Activated CD8-positive, alpha-beta memory T cell treated with anti-CD3 and anti-CD28 coated beads for 36 hours (primary cell): ENCODE data around the gene RPS6KA2. TPM values are rescaled to one million over a fixed set of nuclear protein-coding genes. Genes with fewer than 3 reads are reported as not detected.
"Not testable (repeated sequence)": the region's sequence is repeated elsewhere in the genome, so short reads cannot be mapped to it uniquely, and the experiment has no call there.

Experiments
- CTCF ChIA-PET: fragments of 350-600 bp; sonication (Branson Sonifier 250); formaldehyde crosslinking; loops from one replicate; lab custom pipeline; 2021; ENCODE audit warnings: antibody characterized with exemption; lab: Charles Lee
- POLR2A ChIA-PET: fragments of 350-600 bp; sonication (Branson Sonifier 250); formaldehyde crosslinking; loops from one replicate; lab custom pipeline; 2021; ENCODE audit warnings: antibody characterized with exemption; lab: Charles Lee
- total RNA-seq, 2 experiments: library from RNA; stranded (reverse); gene quantifications; one replicate each; pipeline ENCODE4 v1.2.3, GENCODE V29; 2021

Gene RPS6KA2
- total RNA-seq, 2 experiments from 2014 or later, result 7.0 to 8.3 TPM

DNA sequence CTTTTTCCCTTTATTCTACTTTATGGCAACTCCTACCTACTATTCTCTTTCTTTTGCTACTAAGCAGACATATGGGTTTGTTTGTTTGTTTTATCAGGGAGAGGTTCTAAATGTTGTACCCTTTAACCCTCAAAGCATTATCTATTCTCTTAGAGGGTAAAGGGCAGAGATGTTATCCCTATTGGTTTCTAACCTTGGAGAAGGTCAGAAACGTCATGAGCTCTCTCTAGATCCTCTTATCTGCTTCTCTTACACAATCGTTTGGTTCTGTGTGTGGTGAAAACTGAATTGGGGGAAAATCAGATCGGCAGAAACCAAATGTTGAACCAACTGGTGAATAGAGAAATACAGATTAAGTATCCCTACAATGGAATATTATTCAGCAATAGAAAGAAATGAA is 237.9 kb downstream of the RPS6KA2 start:
- ChIA-PET CTCF (interaction anchor here (0.7 kb wide), 1 partner anchor 12 kb away, joined by 4 read pairs; no protein-coding TSS in a partner anchor), POLR2A (no interaction called here)

- ChIA-PET POLR2A (no interaction called here), CTCF (interaction anchor here (0.8 to 1.5 kb wide), 3 partner anchors 10 to 112 kb away, joined by 4 to 5 read pairs (median 5); no protein-coding TSS in a partner anchor)
Measured at GRCh38 chr6:166388290-166389004, 238.6 kb downstream of the RPS6KA2 start.

- POLR2A ChIA-PET, result no interaction called here
- CTCF ChIA-PET, result interaction anchor here (0.8 to 1.5 kb wide), 3 partner anchors 11 to 112 kb away, joined by 4 to 5 read pairs (median 5); no protein-coding TSS in a partner anchor
Measured at GRCh38 chr6:166387642-166388289, 239.3 kb downstream of the RPS6KA2 start.

- CTCF ChIA-PET, result interaction anchor here (1.2 to 1.5 kb wide), 2 partner anchors 12 to 111 kb away, joined by 5 read pairs; no protein-coding TSS in a partner anchor
- POLR2A ChIA-PET, result not testable (repeated sequence)
Measured at GRCh38 chr6:166387098-166387497, 240.0 kb downstream of the RPS6KA2 start.

GRCh38 chr6:166386111-166386510 is 240.9 kb downstream of the RPS6KA2 start:
- POLR2A ChIA-PET, result no interaction called here
- CTCF ChIA-PET, result interaction anchor here (0.6 to 1.5 kb wide), 3 partner anchors 73 to 890 kb away, joined by 3 to 4 read pairs (median 4); no protein-coding TSS in a partner anchor

DNA sequence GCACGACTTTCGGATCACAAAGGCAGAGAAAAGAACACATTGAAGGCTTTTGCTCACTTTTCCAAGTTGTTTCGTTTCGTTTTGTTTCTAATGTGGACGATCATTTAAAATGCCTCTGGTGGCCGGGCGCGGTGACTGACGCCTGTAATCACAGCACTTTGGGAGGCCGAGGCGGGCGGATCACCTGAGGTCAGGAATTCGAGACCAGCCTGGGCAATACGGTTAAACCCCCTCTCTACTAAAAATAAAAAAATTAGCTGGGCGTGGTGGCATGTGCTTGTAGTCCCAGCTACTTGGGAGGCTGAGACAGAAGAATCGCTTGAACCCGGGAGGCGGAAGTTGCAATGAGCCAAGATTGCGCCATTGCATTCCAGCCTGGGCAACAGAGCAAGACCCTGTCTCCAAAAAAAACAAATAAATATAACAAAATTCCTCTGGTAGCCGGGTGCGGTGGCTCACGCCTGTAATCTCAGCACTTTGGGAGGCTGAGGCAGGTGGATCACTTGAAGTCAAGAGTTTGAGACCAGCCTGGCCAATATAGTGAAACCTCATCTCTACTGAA is 243.2 kb downstream of the RPS6KA2 start:
- ChIA-PET POLR2A (interaction anchor here (0.6 kb wide), 1 partner anchor 9 kb away, joined by 4 read pairs; no protein-coding TSS in a partner anchor), CTCF (interaction anchor here (0.7 to 1.4 kb wide), 2 partner anchors 17 to 71 kb away, joined by 3 read pairs; no protein-coding TSS in a partner anchor)

DNA sequence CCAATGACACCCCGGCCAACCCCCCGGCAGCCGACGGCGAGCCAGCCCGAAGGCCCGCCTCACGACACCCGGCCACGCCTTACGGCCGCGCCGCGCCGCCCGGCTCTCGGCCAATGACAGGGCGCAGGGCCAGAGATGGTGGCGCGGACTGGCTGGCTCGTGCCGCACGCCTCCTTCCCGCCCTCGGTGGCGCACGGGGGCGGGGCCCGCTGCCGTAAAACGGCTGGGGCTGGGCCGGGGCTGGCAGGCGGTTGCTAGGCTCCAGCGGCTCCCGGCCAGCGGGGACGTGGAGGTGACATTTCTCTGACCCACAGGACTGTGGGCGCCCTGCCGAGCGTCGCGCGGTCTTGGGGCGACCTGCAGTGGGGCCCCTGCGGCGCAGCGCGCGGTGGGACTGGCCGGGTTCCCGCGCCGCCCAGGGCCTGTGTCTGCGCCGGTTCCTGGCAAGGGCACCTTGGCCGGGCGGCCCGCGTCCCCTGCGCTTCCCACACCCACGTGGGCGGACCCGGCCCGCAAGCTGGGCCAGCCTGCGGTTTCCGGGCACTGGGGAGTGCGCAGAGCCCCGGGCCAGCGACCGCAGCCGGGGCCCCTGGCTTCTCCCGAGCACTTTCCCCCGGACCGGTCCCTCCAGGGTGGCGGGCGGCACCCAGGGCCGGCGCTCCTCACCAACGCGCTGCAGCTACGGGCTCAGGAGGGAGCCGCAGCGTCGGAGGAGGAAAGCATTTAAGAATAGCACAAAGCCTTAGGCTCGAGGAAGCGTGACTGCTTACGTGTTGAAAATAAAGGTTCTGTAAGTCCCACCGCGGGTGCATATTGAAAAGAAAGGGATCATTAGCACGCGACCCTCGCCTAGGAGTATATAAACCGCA is 243.9 kb downstream of the RPS6KA2 start, which contains the start of gene MPC1:
Gene MPC1, minus strand, starts transcription at position 8 of the 869 bp plus-strand sequence. CDS start 64 bp downstream, outside the sequence.
- ChIA-PET CTCF (interaction anchor here (0.7 to 1.4 kb wide), 2 partner anchors 18 to 70 kb away, joined by 3 read pairs; no protein-coding TSS in a partner anchor), POLR2A (no interaction called here)

DNA sequence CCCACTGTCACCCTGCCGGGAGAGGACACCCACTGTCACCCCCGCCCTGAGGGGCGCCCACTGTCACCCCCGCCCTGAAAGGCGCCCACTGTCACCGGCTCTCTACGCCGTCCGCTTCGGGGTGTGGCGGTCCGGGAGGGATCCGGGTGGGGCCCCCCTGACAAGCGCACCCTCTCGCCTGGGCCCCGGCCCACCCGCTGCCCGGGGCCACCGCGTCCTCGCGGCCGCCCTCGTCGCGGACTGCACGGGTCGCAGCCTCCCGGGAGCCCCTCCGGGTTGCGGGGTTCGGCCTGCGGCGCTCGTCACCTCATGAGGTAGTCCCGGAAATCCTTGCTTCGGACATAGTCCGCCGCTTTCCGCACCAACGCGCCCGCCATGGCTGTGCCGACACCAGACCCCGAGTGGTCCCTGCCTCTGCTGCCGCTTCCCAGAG is 244.5 kb downstream of the RPS6KA2 start:
- CTCF ChIA-PET, result no interaction called here

DNA sequence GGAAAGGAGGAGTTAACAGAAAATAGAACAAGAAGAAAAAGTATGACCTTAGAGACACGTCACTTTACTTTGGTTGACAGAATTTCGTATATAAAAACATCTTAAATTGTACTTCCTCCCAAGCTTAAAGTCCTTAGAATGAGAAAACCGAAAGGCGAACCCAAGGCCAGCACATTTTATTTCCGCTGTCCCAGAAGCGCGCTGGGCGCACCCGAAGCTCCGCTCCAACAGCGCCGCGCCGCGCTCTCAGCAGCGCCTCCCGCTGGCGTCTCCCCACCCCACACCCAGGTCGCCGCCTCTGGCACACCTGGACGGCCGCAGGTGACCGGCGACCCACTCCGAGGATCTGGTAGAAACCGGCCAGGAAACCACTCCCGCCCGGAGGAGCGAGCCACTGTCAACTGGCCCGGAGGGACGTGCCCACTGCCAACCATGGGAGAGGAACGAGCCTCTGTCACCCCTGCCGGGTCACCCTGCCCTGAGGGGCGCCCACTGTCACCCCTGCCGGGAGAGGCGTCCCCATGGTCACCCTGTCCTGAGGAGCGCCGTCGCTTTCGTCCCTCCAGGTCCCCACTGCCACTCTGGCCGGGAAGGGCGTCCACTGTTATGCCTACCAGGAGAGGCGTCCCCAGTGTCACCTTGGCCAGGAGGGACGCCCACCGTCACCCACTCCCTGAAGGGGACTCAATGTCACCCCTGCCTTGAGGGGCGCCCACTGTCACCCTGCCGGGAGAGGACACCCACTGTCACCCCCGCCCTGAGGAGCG is 245.1 kb downstream of the RPS6KA2 start:
- ChIA-PET POLR2A (interaction anchor here (0.6 to 1.4 kb wide), 2 partner anchors 40 to 41 kb away, joined by 4 read pairs; partner anchors contain the start of gene SFT2D1), CTCF (interaction anchor here (0.6 to 1.8 kb wide), 13 partner anchors 11 to 105 kb away, joined by 3 to 8 read pairs (median 4); partner anchors contain the start of gene SFT2D1)

More for the DNA sequence above, 244.5 kb downstream of the RPS6KA2 start:
- POLR2A ChIA-PET, result no interaction called here

- POLR2A ChIA-PET, result interaction anchor here (0.6 to 1.4 kb wide), 2 partner anchors 39 to 40 kb away, joined by 4 read pairs; partner anchors contain the start of gene SFT2D1
Measured at GRCh38 chr6:166381381-166381732, 245.7 kb downstream of the RPS6KA2 start.

GRCh38 chr6:166379800-166380199 is 247.3 kb downstream of the RPS6KA2 start:
- POLR2A ChIA-PET, result no interaction called here
- CTCF ChIA-PET, result interaction anchor here (1.5 kb wide), 1 partner anchor 104 kb away, joined by 4 read pairs; no protein-coding TSS in a partner anchor

More at GRCh38 chr6:166381381-166381732, 245.7 kb downstream of the RPS6KA2 start:
- CTCF ChIA-PET, result interaction anchor here (0.6 to 1.8 kb wide), 15 partner anchors 11 to 444 kb away, joined by 3 to 8 read pairs (median 4); partner anchors contain the start of gene SFT2D1

DNA sequence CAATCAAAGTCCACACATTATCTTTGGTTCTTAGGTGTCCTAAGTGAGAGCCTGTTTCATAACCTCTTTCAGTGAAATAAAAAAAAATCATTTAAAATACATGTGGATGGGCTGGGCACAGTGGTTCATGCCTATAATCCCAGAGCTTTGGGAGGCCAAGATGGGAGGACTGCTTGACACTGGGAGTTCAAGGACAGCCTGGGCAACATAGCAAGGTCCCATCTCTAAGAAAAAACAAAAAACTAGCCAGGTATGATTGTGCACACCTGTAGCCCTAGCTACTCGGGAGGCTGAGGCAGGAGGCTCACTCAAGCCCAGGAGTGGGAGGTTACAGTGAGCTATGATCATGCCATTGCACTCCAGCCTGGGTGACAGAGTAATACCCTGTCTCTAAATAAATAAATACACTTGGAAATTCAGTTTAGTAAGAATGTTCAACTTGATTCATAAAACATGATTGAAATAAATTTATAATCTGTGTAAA is 247.9 kb downstream of the RPS6KA2 start:
- POLR2A ChIA-PET, result no interaction called here

GRCh38 chr6:166377721-166378120 is 249.3 kb downstream of the RPS6KA2 start:
- POLR2A ChIA-PET, result no interaction called here
- CTCF ChIA-PET, result interaction anchor here (2.0 kb wide), 1 partner anchor 64 kb away, joined by 4 read pairs; no protein-coding TSS in a partner anchor

More for the DNA sequence above, 247.9 kb downstream of the RPS6KA2 start:
- CTCF ChIA-PET, result interaction anchor here (1.5 to 2.0 kb wide), 2 partner anchors 66 to 103 kb away, joined by 4 read pairs; no protein-coding TSS in a partner anchor

DNA sequence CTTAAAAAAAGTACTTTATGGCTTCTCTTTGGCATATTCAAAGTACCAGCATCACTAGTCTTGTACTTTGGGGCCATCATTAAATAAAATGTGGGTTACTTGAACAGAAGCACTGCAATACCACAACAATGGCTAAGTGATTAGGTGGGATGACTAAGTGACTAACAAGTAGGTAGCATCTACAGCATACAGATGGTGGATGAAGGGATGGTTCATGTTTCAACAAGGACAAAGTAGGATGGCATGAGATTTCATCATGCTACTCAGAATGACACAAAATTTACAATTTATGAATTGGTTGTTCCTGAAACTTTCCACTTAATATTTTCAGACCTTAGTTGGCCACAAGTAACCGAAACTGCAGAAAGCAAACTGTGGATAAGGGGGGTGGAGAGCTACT is 252.0 kb downstream of the RPS6KA2 start:
- CTCF ChIA-PET, result no interaction called here
- POLR2A ChIA-PET, result interaction anchor here (0.6 kb wide), 1 partner anchor 9 kb away, joined by 4 read pairs; no protein-coding TSS in a partner anchor

DNA sequence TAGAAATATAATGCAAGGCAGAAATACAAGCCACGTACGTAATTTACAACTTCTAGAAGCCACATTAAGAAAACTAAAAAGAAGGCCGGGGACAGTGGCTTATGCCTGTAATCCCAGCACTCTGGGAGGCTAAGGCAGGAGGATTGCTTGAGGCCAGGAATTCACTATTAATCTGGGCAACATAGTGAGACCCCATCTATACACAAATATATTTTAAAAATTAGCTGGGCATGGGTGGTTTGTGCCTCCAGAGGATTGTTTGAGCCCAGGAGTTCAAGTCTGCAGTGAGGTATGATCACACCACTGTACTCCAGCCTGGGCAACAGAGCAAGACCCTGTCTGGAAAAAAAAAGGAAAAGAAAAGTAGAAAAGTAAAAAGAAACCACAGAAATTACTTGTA is 256.6 kb downstream of the RPS6KA2 start:
- ChIA-PET POLR2A (no interaction called here), CTCF (no interaction called here)

DNA sequence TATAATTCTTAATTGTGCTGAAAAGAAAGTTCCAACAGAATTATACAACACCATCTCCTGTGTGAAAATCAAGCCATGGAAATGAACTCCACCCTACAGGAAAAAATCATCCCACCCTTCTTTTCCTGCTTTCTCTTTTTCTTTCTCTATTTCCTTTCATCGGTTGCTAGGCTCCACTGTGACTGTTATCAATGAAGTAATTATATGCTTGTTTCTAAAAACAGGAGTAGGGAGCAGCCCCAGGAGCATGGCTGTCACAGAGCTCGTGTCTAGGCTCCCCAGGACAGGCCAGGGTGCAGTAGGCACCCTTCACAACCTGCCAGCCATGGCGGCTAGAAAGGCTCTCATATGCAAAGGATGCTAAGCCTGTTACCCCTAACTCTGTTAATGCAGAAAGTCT is 257.3 kb downstream of the RPS6KA2 start:
- CTCF ChIA-PET, result no interaction called here
- POLR2A ChIA-PET, result no interaction called here

GRCh38 chr6:166366921-166367320 is 260.1 kb downstream of the RPS6KA2 start:
- ChIA-PET CTCF (no interaction called here), POLR2A (no interaction called here)
